ENCODE data around the gene ECM1.

The ECM1 gene

GRCh38 chr1:150550222-150551050, 42.5 kb downstream of the ECM1 start:
- H3K27ac ChIP-seq, result peak overlapping the region; percentile 100
- DNase-seq (ENCODE audit: low spot score), result no peak
- CTCF ChIA-PET, result interaction anchor here (0.6 to 1.2 kb wide), 4 partner anchors 7 to 51 kb away, joined by 3 to 4 read pairs (median 3); no protein-coding TSS in a partner anchor

DNA sequence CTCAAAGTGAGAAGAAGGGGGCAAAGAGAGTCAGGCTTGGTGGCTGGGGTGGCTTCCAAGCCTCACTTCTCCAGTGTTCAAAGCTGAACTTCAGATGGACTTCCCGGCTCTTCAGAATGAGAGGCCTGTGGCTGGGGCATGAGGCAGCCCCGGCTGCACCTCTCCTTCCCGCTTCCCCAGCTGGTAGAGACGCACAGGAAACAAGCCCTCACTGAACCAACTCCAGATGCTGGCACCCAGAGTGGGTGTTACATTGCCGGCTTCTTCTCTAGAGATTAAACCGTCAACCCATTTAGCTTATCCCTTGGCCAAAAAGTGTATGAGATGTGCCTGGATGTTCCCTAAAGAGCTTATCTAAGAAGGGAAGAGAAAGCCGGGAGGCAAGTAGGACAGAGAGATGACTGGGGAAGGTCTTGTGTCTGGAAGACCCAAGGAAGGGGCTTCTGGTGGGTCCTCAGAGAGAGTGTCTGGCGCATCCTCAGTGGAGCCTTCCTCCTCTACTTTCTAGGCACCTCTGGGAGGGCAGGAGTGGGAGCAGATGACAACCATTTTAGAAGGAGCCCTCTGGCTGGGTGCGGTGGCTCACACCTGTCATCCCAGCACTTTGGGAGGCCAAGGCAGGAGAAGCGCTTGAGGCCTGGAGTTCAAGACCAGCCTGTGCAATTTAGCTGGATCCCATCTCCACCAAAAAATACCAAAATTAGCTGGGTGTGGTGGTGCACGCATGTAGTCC, 43.3 kb downstream of the ECM1 start:
- DNase-seq (ENCODE audit: low spot score), result no peak
- no peak for TF ChIP-seq CTCF (conservative IDR thresholded peaks at IDR 0.05; ENCODE audit: low read depth)
- ChIA-PET POLR2A (ENCODE audit: low non-redundant PET) (interaction anchor here (0.6 kb wide), 1 partner anchor 410 kb away, joined by 4 read pairs; no protein-coding TSS in a partner anchor), CTCF (interaction anchor here (0.6 to 1.6 kb wide), 2 partner anchors 8 to 9 kb away, joined by 4 to 7 read pairs; no protein-coding TSS in a partner anchor)
- peak overlapping the region; percentile 100 for H3K27ac ChIP-seq

More at GRCh38 chr1:150550222-150551050, 42.5 kb downstream of the ECM1 start:
- POLR2A ChIA-PET (ENCODE audit: low non-redundant PET), result interaction anchor here (0.5 kb wide), 1 partner anchor 73 kb away, joined by 3 read pairs; no protein-coding TSS in a partner anchor
- TF ChIP-seq CTCF (conservative IDR thresholded peaks at IDR 0.05; ENCODE audit: low read depth), result no peak

DNA sequence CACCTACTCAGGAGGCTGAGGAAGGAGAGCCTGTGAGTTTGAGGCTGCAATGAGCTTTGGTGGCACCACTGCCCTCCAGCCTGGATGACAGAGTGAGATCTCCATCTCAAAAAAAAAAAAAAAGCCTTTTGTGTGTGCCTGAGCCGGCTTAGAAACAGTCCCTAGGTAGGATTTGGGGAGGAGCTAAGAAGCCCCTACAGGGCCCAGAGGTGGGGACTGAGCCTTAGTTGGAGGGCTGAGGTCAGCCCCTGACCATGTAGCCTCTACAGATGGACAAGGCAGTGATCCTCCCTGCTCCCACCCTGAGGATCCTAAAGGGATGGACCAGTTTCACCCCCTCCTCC, 43.8 kb downstream of the ECM1 start:
- TF ChIP-seq CTCF (conservative IDR thresholded peaks at IDR 0.05; ENCODE audit: low read depth), result no peak
- ChIA-PET CTCF (interaction anchor here (0.8 to 1.6 kb wide), 2 partner anchors 8 to 48 kb away, joined by 4 to 7 read pairs; no protein-coding TSS in a partner anchor), POLR2A (ENCODE audit: low non-redundant PET) (interaction anchor here (0.6 kb wide), 2 partner anchors 29 to 409 kb away, joined by 4 read pairs; no protein-coding TSS in a partner anchor)
- H3K27ac ChIP-seq, result peak overlapping the region; percentile 100
- DNase-seq (ENCODE audit: low spot score), result no peak

- no peak for TF ChIP-seq CTCF (conservative IDR thresholded peaks at IDR 0.05; ENCODE audit: low read depth)
- POLR2A ChIA-PET (ENCODE audit: low non-redundant PET), result interaction anchor here (0.6 kb wide), 1 partner anchor 28 kb away, joined by 4 read pairs; no protein-coding TSS in a partner anchor
- peak overlapping the region; percentile 100 for H3K27ac ChIP-seq
- CTCF ChIA-PET, result interaction anchor here (0.5 to 1.6 kb wide), 3 partner anchors 8 to 564 kb away, joined by 4 to 7 read pairs (median 5); no protein-coding TSS in a partner anchor
- DNase-seq (ENCODE audit: low spot score), result peak; percentile 90
Measured at GRCh38 chr1:150552128-150552910, 44.4 kb downstream of the ECM1 start.

- POLR2A ChIA-PET (ENCODE audit: low non-redundant PET), result no interaction called here
- peak overlapping the region; percentile 100 for H3K27ac ChIP-seq
- no peak for DNase-seq (ENCODE audit: low spot score)
- CTCF ChIA-PET, result interaction anchor here (0.5 kb wide), 1 partner anchor 565 kb away, joined by 5 read pairs; no protein-coding TSS in a partner anchor
- TF ChIP-seq CTCF (conservative IDR thresholded peaks at IDR 0.05; ENCODE audit: low read depth), result no peak
Measured at GRCh38 chr1:150552911-150553289, 45.0 kb downstream of the ECM1 start.
